HG02852 (cell line): ENCODE measurements around the gene RBCK1.
"Not testable (repeated sequence)": the region's sequence is repeated elsewhere in the genome, so short reads cannot be mapped to it uniquely, and the experiment has no call there.

Source experiments
- ATAC-seq: cut with Tn5 transposase; IDR thresholded peaks from one replicate; pipeline ENCODE4 v1.9.1; 2021; ENCODE audit warnings: mild to moderate bottlenecking, moderate library complexity; ENCODE audit not compliant: unreplicated experiment

The RBCK1 gene

DNA sequence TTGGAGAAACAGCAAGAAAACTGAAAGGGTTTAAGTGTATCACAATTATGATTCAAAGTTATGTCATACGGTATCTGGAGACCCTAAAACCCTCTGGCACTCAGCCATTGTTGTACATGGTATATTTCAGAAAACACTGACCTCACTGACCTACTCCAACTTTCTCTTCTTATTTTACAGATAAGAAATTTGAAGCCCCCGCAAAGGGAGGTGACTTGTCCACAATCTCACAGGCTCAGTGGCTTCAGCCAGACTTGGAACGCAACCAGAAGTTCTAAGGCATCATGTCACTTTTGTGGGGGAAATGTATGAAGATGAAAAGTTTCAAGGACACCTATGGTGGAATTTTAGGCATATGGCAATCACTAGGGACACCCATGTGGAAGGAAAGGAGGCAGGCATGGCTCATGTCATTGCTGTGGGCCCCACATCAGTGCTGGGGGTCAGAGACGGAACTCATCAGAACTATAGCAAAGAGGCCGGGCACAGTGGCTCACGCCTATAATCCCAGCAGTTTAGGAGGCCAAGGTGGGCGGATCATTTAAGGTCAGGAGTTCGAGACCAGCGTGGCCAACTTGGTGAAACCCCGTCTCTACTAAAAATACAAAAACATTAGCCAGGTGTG, 32.7 kb upstream of the RBCK1 start:
- no peak for ATAC-seq

DNA sequence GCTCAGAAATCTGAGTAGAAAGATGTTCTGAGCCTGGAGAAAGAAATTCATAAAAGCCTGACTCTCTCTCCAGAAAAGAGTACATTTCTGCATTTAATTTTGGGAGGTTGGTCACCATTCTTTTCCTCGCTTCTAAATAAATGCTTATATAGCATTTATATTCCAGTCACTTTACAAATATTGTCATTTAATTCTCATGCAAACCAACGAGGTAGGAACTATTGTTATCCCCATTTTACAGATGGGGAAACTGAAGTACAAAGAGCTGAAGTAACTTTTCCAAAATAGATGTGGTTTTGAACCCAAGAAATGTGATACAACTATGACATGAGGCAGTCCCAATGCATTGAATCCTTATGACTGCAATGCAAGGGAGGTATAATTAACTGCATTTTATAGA, 32.0 kb upstream of the RBCK1 start:
- ATAC-seq: no peak

DNA sequence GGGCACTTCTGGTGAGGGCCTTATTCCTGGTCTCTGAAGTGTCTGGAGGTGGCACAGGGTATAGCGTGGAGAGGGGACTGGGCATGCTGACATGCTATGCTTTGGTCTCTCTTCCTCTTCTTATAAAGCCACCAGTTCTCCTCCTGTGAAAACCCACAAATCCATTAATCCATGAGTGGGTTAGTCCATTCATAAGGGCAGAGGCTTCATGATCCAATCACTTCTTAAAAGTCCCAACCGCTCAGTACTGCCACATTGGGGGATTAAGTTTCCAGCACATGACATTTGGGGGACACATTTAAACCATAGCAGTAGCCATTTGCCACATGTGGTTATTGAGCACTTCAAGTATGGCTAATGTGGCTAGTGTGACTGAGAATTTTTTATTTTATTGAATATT, 31.3 kb upstream of the RBCK1 start:
- ATAC-seq: no peak

DNA sequence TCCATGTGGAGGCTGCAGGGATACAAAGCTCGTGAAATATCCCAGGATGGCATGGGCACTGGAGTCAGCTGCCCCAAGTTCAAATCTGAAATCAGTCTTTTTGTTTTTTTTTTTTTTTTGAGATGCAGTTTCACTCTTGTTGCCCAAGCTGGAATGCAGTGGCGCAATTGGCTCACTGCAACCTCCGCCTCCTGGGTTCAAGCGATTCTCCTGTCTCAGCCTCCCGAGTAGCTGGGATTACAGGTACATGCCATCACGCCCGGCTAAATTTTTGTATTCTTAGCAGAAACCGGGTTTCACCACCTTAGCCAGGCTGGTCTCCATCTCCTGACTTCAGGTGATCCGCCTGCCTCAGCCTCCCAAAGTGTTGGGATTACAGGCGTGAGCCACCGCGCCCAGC, 30.5 kb upstream of the RBCK1 start:
- not testable (repeated sequence) for ATAC-seq

DNA sequence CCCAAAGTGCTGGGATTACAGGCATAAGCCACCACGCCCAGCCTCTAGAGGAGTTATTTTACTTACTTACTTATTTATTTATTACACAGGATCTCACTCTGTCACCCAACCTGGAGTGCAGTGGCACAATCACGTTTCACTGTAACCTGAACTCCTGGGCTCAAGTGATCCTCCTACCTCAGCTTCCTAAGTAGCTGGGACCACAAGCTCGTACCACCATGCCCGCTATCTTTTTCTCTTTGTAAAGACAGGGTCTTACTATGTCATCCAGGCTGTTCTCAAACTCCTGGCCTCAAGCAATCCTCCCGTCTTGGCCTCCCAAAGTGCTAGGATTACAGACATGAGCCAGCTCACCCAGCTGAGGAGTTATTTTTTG, 29.1 kb upstream of the RBCK1 start:
- no peak for ATAC-seq

DNA sequence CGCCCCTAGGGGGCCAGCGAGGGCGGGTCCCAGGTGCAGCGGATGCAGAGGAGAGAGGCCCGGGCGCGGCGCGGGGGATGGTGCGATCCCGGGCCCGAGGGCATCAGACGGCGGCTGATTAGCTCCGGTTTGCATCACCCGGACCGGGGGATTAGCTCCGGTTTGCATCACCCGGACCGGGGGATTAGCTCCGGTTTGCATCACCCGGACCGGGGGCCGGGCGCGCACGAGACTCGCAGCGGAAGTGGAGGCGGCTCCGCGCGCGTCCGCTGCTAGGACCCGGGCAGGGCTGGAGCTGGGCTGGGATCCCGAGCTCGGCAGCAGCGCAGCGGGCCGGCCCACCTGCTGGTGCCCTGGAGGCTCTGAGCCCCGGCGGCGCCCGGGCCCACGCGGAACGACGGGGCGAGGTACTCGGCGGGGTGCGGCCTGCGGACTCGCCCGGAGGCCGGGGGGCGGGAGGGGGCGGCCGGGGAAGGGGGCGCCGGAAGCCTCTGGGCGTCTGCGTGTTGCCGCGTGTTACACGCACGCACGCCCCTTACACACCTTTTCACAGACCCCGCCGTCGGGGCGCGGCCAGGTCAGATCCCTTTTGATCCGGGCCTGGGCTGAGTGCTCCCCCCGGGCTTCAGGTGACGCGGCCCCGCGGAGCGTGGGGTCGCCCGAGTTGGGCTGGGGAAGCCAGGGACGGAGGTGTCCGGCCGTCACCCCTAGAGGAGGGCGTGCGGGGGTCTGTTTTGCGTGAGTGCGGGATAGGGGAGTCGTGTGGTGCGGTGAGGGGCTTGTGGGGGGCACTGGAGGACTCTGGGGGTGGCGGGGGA, 27.1 kb upstream of the RBCK1 start:
- ATAC-seq: peak; percentile 51

DNA sequence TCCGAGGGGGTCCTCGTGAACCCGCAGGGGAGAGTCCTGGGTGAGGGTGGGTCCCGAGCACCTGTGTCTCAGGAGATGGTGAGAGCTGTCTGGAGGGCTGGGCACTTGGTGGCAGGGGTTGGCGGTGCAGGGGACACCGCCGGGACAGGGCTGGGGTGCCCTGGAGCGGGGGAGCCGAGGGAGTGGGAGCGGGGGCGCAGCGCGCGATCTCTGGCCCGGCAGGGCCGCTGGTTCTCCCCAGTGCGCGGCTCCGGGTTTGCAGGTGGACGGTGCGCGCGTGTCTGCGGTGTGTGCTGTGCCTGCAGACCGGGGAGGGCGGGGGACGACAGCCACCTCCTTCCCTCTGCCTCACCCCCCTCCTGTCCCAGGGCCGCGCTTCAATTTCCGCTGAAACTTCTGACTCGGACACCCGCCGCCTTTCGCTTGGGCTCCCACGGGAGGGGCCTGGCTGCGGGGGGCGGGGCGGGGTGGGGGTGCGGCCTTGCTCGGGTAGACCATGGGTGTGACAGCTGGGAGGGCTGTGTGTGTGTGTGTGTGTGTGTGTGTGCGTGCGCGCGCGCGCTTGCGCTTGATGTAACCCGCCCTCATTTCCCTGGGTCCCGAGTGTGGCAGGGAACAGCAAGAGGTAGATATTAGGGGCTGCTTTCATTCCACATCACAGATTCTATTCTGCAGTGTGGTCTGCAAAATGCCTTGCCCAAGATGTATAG, 26.4 kb upstream of the RBCK1 start:
- ATAC-seq: peak; percentile 53

DNA sequence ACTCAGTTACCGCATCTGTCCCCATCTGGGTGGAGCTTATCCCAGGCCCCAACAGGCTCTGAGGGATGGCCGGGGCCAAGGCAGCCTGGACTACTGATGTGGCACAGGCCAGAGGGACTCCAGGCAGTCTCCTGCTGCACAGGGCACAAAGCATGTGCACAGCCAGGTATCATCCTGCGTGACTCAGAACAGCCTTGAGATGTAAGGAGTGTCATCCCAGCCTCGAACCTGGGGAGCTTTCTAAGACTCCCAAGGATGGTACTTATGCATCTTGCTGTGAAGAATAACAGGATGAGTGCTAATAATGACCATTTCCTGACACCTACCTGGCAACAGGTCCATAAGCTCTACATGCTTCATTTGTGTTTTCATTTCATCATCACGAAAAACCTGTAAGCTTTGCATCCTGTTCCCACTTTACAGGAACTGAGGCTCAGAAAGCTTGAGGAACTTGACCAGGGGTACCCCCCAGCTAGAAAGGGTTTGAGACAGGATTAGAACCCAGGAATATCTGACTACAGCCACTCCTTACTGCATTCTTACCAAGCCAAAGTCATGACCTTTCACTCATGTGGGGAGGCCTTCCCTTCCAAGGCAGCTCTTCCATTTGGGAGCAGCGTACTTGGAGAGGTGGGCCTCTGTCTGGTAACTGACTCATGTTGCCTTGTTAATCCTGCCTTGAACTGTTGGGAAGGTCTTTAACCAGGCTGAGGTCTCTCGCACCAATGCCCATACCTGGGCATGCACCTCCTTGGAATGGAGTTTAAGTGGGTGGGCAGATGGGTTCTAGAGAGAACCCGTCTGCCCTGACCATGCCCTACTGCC, 25.6 kb upstream of the RBCK1 start:
- ATAC-seq: peak; percentile 10

DNA sequence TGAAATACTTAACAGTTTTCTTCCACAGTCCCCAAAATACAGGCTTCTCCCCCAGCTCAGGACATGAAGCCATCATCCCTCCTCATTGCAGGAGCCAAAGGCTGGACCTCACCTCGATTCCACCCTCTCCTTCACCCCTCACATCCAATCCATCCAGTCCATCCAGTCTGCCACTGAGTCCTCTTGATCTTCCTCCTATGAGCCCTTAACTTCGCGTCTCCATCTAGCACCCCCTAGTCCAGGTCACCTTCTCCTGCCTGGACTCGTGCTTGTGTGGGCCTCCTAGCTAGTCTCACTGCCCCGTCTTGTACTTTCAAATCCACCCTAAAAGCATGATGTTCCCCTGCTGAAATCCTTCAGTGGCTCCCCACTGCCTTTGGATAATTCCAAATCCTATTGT, 24.2 kb upstream of the RBCK1 start:
- ATAC-seq: no peak

DNA sequence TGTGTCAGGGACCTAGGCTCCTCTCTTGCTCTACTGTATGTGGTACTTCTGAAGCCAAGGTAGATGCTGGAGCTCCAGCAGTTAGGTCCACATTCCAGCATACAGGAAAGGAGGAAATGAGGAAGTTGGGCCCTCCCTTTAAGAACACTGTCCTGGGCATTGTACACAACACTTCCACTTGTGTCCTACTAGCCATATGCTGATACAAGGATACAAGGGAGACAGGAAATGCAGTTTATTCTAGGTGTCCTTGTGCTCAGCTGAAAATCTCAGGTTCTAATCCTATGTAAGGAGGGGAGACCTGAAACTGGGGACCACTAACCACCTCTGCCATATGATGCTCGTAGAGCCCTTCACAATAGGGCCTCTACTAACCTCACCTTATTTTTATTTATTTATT, 23.4 kb upstream of the RBCK1 start:
- no peak for ATAC-seq

DNA sequence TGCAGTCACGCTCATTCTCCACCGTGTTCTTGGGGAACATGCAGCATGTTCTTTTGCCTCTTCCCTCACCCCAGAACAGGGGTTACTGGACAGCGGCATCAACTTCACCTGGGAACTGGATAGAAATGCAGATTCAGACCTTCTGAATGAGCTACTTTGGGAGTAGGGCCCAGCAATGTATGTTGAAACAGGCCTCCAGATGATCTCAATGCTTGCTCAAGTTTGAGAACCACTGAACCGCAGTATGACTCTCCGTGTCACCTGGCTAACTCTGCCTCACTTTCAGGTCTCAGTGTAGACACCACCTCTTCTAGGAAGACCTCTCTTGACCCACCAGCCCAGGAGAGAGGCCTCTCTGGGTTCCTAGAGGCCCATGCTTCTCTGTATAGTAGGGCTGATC, 22.7 kb upstream of the RBCK1 start:
- no peak for ATAC-seq

DNA sequence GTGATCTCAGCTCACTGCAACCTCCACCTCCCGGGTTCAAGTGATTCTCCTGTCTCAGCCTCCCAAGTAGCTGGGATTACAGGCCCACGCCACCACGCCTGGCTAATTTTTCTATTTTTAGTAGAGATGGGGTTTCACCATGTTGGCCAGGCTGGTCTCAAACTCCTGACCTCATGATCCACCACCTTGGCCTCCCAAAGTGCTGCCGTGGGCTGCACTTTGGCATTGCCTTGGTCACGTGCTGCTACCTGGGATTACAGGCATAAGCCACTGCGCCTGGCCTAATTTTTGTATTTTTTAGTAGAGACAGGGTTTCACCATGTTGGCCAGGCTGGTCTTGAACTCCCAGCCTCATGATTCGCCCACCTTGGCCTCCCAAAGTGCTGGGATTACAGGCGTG, 21.5 kb upstream of the RBCK1 start:
- ATAC-seq: not testable (repeated sequence)

DNA sequence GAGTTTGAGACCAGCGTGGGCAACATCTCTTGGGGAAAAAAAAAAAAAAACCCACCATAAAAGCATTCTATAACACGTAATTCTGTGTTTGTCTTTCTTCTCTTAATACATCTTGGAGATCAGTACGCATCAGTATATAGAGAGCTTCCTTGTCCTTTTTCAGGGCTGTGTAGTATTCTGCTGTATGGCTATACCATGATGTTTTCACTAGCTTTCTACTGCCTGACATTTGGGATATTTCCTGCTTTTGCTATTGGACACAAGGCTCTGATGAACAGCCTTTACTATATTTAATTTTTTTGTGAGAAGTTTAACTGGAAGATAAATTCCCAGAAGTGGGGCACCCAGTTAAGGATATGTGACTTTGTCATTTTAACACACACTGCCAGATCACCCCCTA, 20.6 kb upstream of the RBCK1 start:
- ATAC-seq: no peak

DNA sequence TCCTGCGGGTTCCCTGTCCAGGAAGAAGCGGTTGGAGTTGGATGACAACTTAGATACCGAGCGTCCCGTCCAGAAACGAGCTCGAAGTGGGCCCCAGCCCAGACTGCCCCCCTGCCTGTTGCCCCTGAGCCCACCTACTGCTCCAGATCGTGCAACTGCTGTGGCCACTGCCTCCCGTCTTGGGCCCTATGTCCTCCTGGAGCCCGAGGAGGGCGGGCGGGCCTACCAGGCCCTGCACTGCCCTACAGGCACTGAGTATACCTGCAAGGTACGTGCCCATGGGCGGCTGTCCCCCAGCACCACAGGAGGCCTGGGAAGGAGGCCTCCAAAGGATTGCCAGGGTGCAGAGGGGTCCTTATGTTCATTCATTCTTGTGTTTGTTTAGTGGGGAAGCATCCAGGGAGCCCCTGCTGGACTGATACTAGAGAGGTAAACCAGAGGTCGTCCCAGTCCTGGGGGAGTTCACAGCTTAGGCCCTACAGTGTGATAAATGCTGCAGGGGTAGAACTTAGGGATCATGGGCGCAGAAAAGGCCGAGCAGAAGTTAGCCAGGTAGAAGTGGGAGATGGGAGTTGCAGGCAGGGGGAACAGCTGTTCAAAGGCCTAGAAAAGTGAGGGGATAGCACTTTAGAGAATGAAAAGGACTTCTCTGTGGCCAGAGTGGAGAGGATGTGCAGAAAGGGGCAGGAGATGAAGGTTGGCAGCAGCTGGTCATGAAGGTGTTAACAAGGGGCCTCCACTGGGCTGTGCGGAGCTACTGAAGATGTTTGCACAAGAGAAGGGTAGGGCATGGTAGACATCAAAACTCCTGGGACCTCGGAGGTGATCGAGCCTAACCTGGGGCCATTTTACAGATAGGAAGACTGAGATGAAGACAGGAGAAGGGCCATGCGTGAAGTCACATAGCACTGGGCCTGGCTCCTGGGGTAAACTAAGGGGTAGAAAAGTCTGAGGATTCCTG, 19.8 kb upstream of the RBCK1 start:
- ATAC-seq: no peak

DNA sequence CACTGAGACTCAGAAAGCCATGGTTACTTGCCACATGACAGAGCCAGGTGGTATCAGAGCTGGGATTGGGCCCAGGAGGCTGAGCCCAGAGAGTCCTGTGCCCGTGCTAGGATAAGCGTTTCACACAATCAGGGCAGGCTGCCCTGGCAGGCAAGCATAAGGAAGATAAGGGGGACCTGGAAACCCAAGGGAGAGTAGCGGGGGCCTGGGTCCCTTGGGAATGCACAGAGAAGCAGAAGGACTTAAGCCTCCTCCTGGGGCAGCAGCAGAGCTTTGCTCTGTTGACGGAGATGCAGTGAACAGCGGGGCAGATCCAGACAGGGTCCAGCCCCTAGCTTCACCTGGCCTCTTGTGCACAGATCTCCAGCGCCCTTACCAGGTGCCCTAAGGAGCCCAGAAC, 18.9 kb upstream of the RBCK1 start:
- no peak for ATAC-seq

DNA sequence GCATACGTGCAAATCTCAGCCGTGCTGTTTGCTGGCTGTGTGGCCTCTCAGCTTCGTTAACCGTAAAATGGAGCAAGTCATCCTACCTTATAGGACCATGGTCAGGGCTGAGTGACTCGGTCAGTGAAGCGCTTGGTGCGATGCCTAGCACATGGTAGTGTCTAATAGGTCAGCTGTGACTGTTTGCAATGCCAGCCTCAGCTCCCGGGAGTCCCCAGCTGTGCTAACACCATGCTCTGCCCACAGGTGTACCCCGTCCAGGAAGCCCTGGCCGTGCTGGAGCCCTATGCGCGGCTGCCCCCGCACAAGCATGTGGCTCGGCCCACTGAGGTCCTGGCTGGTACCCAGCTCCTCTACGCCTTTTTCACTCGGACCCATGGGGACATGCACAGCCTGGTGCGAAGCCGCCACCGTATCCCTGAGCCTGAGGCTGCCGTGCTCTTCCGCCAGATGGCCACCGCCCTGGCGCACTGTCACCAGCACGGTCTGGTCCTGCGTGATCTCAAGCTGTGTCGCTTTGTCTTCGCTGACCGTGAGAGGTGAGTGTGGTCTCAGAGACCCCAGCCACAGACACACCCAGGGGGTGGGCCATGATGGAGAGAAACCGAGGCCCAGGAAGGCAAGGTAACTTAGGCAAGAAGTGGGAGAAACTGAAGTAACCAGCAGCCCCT, 16.9 kb upstream of the RBCK1 start:
- no peak for ATAC-seq

DNA sequence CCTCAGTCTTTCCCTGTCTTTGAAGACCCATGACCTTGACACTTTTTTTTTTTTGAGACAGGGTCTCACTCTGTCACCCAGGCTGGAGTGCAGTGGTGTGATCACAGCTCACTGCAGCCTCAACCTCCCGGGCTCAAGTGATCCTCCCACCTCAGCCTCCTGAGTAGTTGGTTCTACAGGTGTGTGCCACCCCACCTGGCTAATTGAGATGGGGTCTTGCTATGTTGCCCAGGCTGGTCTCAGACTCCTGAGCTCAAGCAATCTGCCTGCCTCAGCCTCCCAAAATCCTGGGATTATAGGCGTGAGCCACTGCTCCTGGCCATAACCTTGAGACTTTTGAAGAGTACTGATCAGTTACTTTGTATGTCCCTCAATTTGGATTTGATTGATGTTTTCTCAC, 14.8 kb upstream of the RBCK1 start:
- ATAC-seq: not testable (repeated sequence)

DNA sequence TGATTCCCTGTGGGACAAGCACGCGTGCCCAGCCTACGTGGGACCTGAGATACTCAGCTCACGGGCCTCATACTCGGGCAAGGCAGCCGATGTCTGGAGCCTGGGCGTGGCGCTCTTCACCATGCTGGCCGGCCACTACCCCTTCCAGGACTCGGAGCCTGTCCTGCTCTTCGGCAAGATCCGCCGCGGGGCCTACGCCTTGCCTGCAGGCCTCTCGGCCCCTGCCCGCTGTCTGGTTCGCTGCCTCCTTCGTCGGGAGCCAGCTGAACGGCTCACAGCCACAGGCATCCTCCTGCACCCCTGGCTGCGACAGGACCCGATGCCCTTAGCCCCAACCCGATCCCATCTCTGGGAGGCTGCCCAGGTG, 11.9 kb upstream of the RBCK1 start:
- ATAC-seq: no peak

DNA sequence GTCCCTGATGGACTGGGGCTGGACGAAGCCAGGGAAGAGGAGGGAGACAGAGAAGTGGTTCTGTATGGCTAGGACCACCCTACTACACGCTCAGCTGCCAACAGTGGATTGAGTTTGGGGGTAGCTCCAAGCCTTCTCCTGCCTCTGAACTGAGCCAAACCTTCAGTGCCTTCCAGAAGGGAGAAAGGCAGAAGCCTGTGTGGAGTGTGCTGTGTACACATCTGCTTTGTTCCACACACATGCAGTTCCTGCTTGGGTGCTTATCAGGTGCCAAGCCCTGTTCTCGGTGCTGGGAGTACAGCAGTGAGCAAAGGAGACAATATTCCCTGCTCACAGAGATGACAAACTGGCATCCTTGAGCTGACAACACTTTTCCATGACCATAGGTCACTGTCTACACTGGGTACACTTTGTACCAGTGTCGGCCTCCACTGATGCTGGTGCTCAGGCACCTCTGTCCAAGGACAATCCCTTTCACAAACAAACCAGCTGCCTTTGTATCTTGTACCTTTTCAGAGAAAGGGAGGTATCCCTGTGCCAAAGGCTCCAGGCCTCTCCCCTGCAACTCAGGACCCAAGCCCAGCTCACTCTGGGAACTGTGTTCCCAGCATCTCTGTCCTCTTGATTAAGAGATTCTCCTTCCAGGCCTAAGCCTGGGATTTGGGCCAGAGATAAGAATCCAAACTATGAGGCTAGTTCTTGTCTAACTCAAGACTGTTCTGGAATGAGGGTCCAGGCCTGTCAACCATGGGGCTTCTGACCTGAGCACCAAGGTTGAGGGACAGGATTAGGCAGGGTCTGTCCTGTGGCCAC, 11.3 kb upstream of the RBCK1 start:
- no peak for ATAC-seq
